Measurements from ENCODE around the gene ADAMTSL5.

DNA sequence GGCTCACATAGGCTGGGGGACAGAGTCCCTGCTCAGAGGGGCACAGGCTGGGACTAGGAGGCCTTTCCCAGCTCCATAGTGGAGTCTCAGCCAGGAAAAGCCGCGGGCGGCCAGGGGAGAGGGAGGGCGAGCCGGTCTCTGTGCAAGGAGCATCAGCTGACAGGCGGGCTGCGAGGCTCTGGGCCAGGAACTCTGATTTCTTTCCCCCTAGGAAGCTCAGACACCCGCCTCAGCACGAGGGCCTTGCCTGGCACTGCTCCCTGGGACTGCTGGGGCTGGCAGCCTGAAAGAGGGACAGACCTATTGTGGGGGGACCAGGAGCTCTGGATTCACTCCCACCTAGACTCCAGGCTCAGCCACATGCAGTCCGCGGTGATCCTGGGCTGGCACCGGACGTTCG is 8.8 kb upstream of the ADAMTSL5 start:
- TF ChIP-seq, protein P1, sequence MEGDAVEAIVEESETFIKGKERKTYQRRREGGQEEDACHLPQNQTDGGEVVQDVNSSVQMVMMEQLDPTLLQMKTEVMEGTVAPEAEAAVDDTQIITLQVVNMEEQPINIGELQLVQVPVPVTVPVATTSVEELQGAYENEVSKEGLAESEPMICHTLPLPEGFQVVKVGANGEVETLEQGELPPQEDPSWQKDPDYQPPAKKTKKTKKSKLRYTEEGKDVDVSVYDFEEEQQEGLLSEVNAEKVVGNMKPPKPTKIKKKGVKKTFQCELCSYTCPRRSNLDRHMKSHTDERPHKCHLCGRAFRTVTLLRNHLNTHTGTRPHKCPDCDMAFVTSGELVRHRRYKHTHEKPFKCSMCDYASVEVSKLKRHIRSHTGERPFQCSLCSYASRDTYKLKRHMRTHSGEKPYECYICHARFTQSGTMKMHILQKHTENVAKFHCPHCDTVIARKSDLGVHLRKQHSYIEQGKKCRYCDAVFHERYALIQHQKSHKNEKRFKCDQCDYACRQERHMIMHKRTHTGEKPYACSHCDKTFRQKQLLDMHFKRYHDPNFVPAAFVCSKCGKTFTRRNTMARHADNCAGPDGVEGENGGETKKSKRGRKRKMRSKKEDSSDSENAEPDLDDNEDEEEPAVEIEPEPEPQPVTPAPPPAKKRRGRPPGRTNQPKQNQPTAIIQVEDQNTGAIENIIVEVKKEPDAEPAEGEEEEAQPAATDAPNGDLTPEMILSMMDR (IDR thresholded peaks at IDR 0.05; ENCODE audit: poor library complexity, severe bottlenecking) = no peak
- TF ChIP-seq EP300 (conservative IDR thresholded peaks at IDR 0.05; ENCODE audit: poor library complexity, severe bottlenecking) = no peak
- TF ChIP-seq SMC3 (conservative IDR thresholded peaks at IDR 0.05; ENCODE audit: poor library complexity) = no peak

Data from neural cell (in vitro differentiated cells).